Activated CD8-positive, alpha-beta memory T cell treated with anti-CD3 and anti-CD28 coated beads, Interleukin-2, amount 50 U/mL, for 1 hour (primary cell): ENCODE measurements around the gene AREG.
"Not testable (repeated sequence)": the region's sequence is repeated elsewhere in the genome, so short reads cannot be mapped to it uniquely, and the experiment has no call there.

Experiments
- DNase-seq: peaks from one replicate; pipeline ENCODE4 v3.0.0-alpha.2; 2020; ENCODE audit errors: extremely low read depth

Gene AREG

DNA sequence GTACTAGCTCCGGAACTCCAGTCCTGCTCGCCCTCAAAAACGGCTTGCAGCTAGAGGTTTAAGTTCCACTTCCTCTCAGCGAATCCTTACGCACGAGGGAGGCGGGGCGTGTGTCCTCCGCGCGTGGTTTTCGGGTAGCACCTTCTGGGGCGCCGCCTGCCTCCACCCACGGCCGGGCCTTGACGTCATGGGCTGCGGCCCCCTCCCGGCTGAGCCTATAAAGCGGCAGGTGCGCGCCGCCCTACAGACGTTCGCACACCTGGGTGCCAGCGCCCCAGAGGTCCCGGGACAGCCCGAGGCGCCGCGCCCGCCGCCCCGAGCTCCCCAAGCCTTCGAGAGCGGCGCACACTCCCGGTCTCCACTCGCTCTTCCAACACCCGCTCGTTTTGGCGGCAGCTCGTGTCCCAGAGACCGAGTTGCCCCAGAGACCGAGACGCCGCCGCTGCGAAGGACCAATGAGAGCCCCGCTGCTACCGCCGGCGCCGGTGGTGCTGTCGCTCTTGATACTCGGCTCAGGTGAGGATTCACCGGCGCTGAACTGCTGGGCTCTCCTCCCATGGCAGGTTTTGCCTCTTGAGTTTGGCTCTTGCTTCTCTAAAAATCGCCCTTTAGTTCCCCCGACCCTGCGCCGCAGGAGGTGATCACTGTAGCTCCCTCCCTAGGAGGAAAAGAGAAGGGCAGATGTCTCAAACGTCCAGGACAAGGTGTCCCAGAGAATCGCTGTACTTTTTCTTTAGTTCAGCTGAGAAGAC lies at the start of gene AREG:
Gene AREG, plus strand, starts transcription at position 246 of the 752 bp plus-strand sequence. Its CDS starts 210 bp downstream, at position 456.
- peak; percentile 87 for DNase-seq

GRCh38 chr4:74395633-74396032 lies 49.3 kb upstream of the AREG start:
- DNase-seq = no peak

- DNase-seq = no peak
These were observed 47.0 kb upstream of the AREG start for GRCh38 chr4:74397748-74398426.

- DNase-seq = not testable (repeated sequence)
These were observed 45.9 kb upstream of the AREG start for GRCh38 chr4:74398894-74399589.

- no peak for DNase-seq
These were observed 44.5 kb upstream of the AREG start for GRCh38 chr4:74400395-74400794.

- DNase-seq = no peak
These were observed 42.1 kb upstream of the AREG start for GRCh38 chr4:74402692-74403456.

GRCh38 chr4:74407891-74408290 lies 37.0 kb upstream of the AREG start:
- no peak for DNase-seq

DNA sequence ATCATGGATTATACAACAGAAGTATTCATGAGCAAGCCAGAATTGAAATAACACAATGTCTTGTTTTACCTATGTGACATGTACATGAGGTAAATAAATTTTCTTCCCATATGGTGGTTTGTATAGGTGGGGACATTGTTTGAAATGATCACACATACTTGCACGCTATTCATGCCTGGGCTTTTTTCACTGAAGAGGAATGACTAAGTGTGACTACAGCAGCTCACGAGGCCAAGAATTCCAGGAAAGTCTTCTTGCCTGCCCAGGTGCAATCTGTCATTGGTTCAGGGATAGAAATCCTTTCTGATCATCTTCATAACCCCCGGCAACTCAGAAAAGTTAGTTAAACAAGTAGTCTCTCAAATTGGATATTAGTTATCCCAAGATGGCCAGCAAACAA lies 36.3 kb upstream of the AREG start:
- DNase-seq = no peak

- no peak for DNase-seq
These were observed 34.7 kb upstream of the AREG start for GRCh38 chr4:74410272-74410671.

DNA sequence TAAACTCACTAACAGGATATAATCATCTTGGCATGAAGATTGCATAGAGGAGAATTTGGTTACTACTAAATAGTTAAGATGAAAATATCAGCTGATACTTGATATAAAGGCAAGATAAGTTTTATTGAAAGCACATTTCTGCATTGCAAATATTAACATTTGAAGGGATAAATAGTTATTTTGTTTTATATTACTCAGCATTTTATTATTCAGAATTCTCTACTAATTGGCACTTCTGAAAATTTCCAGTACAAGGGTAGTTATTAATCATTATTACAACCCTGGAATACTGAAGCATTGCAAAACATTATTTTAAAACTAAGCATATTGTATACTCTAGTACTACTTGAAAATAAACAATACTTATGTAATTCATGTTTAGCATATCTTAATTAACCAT lies 32.7 kb upstream of the AREG start:
- no peak for DNase-seq

GRCh38 chr4:74413265-74413664 lies 31.7 kb upstream of the AREG start:
- no peak for DNase-seq

GRCh38 chr4:74414149-74414809 lies 30.7 kb upstream of the AREG start:
- DNase-seq = no peak

- no peak for DNase-seq
These were observed 29.2 kb upstream of the AREG start for GRCh38 chr4:74415602-74416300.

DNA sequence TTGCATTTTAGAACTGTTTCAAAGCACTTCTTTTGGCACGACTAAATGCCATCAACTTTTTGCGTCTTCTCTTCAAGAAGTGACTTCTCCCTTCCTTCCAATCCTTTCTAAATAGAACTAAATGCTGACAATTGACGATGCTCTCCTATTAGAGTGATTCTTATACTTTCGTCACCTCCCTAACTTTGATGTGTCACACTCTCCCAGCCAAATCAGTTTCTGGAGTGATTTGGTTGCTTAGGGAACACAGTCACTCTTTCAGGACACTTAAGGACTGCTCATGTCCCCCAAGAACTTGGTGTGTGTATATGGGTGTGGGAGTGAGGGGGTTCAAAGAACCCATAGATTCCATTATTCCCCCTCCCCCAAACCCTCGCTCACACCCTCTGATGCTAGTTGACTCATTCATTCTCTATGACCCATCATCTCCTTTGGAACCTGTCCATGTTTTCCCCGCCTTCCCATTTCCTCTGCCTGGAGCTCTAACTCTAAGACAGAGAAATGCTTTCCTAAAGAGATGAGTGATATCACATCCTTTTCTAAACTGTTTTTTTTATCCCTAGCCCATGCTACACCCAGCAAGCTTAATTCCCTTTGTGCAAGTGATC lies 26.8 kb upstream of the AREG start:
- no peak for DNase-seq

GRCh38 chr4:74420863-74421262 lies 24.1 kb upstream of the AREG start:
- DNase-seq = no peak

DNA sequence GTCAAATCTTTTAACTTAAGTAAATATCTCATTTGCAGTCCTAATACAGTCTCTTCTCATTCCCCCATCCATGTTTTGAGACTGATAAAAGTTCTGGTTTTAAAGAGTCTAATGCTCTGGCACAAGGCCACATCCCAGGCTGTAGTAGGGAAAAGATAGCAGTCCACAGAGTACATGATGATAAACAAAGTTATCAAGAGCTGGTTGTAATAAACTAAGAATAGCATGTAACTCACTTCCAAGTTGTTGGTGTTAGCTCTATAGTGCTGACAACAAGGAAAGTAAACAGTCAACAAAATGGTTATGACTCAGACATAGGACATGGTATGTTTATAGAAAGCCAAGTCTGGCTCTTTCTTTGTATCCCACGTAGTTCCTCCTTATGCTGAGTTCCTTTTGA lies 21.8 kb upstream of the AREG start:
- DNase-seq = no peak

- no peak for DNase-seq
These were observed 20.8 kb upstream of the AREG start for GRCh38 chr4:74424111-74424510.

- DNase-seq = no peak
These were observed 18.8 kb upstream of the AREG start for GRCh38 chr4:74426101-74426500.

DNA sequence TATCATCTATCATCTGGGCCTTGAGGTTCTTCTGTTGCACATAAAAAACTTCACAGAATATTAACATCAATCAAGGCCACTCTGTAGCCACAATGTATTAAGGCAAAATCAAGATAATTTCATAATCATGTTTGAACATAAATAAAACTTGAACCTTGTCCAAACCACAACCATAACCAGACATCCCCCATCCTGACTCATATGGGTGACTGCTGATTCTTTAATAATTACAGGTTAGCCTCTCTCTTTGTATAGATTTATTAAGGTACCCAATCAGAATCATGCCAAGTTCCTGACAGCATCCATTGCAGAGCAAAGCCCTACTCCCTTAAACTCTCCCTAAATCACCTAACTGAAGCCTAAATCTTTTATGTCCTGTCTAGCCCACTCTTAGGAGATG lies 16.7 kb upstream of the AREG start:
- DNase-seq = no peak

- DNase-seq = no peak
These were observed 13.7 kb upstream of the AREG start for GRCh38 chr4:74431113-74431826.
